ENCODE results near the gene C1QTNF1.
"Not testable (repeated sequence)": the region's sequence is repeated elsewhere in the genome, so short reads cannot be mapped to it uniquely, and the experiment has no call there.

Gene C1QTNF1

GRCh38 chr17:79024901-79025737 is 1.1 kb downstream of the C1QTNF1 start:
- DNase-seq (ENCODE audit: low spot score) = peak; percentile 34

DNA sequence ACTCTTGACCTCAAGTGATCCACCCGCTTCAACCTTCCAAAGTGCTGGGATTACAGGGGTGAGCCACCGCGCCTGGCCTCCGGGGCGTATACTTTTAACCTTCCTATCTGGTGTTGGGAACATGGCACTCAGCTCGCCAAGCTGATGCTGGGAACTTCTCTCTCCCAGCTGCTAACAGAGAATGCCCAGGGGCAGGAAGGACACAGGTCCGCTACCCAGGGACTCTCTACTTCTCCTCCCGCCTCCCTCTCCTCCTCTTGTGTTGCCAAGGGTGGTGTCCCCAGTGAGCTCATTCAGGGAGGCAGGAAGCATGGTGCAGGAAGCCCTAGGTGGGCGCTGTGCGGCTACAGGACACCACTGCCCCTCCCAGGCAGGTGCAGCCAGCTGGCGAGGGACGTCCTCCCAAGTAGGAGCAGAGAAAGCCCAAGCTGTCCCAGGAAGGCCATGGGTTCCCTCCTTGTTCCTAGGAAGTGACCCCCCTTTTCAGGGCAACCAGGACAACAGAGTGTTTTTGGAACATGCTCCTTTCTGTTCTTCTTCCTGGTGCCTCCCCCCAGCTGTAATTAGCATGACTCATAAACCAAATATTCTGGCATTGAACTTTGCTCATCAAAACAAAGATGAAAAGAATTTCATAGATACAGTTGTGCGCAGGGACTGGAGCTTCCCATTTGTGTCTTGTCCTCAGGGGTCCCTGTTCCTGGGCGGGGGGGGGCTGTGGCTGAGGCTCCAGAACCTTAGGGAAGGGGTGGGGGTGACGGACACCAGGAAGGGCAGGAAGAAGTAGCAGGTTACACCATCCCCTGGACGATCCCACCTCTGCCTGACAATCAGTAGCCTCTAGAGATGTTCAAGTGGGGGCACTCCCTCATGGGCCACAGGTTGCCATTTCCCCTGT is 2.7 kb downstream of the C1QTNF1 start:
- DNase-seq (ENCODE audit: low spot score) = peak; percentile 88

GRCh38 chr17:79027274-79027924 is 3.4 kb downstream of the C1QTNF1 start:
- peak; percentile 39 for DNase-seq (ENCODE audit: low spot score)

DNA sequence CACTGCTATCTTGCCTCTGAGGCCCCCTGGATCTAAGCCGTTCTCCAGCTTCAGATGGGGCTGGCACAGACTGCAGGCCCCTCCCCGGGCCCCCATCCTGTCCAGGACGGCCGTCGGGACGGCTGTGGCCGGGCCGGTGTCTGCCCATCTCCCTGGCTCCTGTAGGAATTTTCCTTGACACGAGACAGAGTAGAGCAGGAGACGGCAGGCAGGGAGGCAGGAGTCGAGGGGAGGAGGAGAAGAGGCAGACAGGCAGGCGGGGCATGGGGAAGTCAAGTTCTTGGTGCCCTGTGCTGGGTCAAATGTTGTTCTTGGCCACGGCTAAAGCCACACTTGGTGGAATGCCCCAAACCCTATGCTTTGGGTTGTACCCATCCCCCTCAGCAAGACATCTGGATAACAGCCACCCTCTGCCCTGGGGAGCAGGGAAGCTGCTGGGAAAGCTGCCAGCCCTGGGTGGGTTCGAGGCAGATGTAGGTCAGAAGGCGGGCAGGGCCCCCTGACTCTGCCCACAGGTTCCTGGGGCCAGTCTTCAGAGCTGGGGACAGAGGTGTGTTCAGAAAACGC is 4.0 kb downstream of the C1QTNF1 start:
- DNase-seq (ENCODE audit: low spot score) = peak; percentile 64

DNA sequence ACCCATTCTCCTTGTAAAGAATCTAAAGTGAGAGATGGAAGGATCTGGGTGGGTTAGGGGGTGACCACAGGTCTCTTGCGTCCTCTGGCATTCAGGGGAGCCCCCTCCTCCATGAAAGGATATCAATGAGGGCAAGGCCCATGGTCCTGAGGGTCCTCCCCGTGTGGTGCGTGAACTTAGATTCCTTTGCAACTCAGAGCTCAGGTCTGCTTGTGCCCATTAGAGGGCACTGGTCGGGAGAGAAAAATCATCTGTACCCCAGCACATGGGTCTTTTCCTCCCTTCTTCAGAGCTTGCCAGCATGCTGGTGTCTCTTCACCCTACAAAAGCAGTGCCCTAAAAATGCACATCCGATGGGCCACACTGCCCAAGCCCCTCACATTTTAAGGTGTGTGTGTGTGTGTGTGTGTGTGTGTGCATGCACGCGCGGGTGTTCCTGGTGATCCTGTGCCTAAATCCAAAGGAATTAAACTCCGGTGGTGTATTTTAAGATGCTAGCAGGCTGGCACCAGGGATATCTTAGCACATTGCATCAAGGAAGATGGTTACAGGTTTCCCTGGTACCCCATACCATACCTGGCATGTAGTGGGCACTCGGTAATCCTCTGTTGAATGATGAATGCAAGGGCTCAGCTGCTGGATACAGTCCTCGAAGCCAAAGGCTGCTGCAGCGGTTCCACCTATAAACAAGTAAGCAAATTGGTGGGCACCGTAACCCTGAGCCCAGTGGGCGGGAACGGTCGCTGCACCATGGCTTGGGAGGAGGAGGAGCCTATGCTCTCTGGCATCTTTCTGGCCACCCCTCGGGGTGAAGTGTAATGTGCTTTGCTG is 4.7 kb downstream of the C1QTNF1 start:
- DNase-seq (ENCODE audit: low spot score) = no peak

GRCh38 chr17:79029327-79030009 is 5.5 kb downstream of the C1QTNF1 start:
- DNase-seq (ENCODE audit: low spot score) = no peak

- DNase-seq (ENCODE audit: low spot score) = not testable (repeated sequence)
Observed at GRCh38 chr17:79030636-79031035, 6.7 kb downstream of the C1QTNF1 start.

- no peak for DNase-seq (ENCODE audit: low spot score)
Observed at GRCh38 chr17:79031996-79032875, 8.3 kb downstream of the C1QTNF1 start.

GRCh38 chr17:79033046-79033616 is 9.2 kb downstream of the C1QTNF1 start:
- DNase-seq (ENCODE audit: low spot score) = no peak

DNA sequence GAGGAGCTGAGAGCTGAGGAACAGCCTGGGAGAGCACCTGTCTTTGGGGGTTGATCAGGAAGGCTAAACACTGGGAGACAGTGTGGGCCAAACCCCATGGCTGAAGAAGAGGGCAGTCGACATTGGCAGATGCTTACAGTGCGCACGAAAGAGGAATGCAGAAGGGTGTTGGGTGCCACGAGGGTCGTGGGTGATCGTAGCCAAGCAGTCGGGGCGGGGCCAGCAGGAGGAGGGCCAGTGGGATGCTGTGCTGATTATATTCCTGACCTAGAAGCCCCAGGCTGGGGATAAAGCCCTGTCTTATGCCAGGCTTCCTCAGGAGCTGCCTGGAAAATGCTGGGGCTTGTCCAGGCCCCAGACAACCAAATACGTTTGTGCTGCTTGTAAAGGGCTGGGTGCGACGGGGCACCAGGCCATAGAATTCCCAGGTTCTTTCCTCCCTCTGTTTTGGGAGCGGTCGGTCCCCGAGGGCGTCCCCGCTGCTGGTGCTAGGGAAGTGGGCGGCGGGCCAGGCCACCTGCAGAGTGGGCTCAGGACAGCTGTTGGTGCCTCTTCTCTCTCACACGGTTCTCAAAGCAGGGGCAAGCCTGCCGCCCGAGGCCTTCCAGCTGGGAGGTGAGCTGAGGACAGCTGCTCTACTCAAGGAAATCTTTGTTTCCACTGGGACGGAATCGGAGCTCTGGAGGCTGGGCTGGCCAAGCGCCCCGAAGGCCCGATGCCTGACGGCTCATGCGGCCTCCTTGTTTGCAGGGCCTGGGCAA is 10.0 kb downstream of the C1QTNF1 start:
- DNase-seq (ENCODE audit: low spot score) = no peak

- no peak for DNase-seq (ENCODE audit: low spot score)
Observed at GRCh38 chr17:79034931-79035485, 11.0 kb downstream of the C1QTNF1 start.

DNA sequence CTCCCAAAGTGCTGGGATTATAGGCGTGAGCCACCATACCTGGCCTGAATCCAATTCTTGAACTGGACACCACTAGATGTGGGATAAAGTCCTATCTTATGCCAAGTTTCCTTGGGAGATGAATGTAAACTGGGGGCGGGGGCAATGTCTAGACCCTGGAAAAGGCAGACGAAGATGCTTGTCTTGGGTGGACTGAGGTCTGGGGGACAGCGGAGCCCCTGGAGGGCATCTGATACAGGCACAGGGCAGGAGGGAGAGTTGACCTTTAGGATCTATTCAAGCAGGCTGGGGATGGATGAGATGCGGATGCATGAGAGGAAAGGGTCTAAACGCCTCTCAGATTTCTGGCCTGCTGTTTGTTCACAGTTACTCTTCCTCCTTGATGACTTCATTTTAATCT is 11.7 kb downstream of the C1QTNF1 start:
- DNase-seq (ENCODE audit: low spot score) = no peak

GRCh38 chr17:79036181-79036580 is 12.2 kb downstream of the C1QTNF1 start:
- no peak for DNase-seq (ENCODE audit: low spot score)

DNA sequence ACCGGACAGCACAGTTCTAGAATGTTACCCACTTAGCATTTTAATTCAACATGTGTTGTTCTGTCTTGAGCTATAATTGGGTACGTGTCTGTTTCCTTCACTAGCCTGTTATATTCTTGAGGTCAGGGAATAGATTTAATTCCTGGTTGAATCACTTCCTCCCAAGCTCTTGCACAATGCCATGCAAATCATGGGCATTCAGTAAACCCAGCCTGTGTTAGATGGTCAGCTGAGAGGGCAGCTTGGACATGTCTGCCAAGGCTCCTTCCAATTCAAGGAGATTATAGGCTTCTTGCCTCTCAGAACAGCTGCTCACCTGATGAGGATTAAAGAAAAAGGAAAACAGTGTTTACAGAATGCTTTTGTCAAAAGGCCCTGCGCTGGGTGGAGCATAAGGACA is 12.6 kb downstream of the C1QTNF1 start:
- peak; percentile 83 for DNase-seq (ENCODE audit: low spot score)

DNA sequence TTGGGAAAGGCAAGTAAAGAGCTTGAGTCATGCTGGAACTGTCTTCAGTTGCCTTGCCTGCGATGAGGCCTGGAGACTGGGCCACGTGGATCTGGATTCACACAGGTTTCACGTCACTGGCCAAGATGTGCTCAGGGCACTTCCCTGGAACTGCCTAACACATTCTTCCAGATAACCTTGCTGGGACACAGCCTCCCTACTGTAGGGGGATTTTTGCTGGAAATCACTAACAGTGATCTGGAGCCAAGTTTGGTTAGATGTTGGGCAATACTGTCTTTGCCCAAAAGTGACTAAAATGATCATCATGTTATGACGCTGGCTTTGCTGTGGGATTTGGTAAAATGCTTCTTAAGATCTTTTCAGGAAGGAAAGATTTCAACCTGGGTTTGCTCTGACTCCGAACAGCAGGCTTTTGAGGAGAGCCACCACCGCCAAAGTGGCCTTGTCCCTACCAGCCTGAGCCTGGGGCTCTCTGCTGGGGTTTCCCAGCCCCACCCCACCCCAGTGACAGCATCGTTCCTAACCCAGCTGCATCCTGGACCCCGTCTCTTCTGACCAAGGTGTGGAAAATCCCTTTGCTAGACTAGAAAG is 14.7 kb downstream of the C1QTNF1 start:
- peak; percentile 84 for DNase-seq (ENCODE audit: low spot score)

DNA sequence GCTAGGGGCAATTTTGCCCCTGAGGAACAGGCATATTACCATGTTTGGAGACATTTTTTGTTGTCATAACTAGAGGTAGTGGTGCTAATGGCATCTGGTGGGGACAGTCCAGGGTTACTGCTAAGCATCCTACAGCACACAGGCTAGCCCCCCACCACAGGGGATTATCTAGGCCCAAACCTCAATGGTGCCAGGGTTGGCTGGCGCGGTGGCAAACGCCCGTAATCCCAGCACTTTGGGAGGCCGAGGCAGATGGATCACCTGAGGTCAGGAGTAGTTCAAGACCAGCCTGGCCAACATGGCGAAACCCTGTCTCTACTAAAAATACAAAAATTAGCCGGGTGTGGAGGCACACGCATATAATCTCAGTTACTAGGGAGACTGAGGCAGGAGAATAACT is 15.2 kb downstream of the C1QTNF1 start:
- no peak for DNase-seq (ENCODE audit: low spot score)

DNA sequence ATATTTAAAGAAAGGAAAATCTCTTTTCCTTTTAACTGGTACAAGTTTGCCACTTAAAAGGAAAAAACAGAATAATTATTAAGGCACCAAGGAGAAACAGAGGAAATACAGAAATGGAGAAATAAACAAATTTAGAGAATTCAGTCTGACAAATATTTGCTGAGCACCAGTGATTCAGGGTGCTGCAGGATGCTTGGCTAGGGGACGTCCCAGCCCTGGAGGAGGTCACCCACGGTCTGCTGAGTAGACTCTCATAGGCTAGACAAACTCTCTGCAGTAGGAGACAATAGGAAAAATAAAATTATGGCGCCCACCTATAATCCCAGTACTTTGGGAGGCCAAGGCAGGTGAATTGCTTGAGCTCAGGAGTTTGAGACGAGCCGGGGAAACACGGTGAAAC is 15.9 kb downstream of the C1QTNF1 start:
- DNase-seq (ENCODE audit: low spot score) = no peak

DNA sequence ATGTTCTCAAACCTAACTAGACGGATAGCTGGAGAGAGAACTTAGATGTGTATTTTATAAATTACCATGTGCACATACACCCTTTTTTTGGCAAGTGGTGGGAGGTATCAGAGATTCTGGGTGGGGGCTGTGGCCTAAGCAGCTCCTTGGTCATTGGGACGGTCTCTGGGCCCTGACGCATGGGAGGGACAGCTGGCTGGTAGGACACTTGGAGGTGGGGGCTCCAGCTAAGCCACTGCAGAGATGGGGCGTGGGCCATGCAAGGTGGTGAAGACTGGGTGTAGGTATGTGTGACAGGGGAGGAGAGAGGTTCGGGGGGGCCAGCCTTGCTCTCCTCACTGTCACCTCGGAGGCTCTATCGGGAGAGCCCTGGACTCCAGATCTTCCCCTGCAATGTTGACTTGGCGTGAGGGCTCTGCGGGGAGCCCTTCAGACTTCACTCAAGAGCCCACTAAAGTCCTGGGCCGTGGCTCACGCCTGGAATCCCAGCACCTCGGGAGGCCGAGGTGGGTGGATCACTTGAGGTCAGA is 17.1 kb downstream of the C1QTNF1 start:
- DNase-seq (ENCODE audit: low spot score) = no peak
